GM19099 (cell line): Measurements from ENCODE around the gene PASD1.

ENCODE experiments used
- POLR2A ChIP-seq: IDR thresholded peaks from 3 replicates; pipeline ENCODE4 v1.6.1; 2011; ENCODE audit warnings: low read depth; ENCODE audit not compliant: insufficient read length; ENCODE audit errors: extremely low read depth

Gene PASD1

GRCh38 chrX:151713849-151714248, 150.4 kb downstream of the PASD1 start:
- no peak for TF ChIP-seq POLR2A

DNA sequence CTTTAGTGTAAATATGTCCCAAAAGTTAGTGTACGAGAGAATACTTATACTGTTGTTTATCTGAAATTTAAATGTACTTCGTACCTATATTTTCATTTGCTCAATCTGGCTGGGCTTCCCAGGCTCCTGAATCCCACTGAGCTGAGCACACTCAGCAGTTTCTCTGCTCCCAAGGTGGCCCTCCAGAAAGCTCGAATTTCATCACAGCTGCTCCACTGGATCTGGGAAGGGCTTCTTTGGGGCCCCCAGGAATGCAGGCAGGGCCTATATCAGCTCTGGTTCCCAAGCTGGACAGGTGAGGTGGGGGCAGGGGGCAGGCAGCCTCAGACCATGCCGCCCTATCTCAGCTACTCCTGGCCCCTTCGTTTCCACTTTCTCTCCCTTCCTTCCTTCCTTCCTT, 150.9 kb downstream of the PASD1 start:
- no peak for TF ChIP-seq POLR2A

DNA sequence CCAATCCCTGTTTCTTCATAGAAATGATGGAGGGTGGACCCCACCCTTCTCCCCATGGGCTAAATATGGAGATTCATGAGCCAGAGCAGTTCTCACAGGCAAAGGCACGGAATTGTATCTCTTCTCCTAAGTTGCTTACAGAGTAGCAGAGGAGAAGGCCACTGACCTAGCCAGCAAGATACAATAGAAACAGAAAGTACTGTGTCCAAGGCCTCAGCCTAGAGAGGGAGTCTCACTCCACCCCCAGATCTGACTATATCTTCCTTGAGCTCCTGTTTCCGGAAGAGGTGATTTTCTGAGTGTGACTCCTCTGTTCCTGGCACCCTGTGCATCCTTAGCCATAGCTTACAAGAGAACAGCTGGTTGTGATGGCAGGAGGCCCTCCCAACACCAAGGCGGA, 152.3 kb downstream of the PASD1 start, which contains the start of gene FATE1:
FATE1 (plus strand) TSS at position 284 of the 400 bp plus-strand sequence; CDS start at position 369, 85 bp downstream.
- TF ChIP-seq POLR2A = no peak

DNA sequence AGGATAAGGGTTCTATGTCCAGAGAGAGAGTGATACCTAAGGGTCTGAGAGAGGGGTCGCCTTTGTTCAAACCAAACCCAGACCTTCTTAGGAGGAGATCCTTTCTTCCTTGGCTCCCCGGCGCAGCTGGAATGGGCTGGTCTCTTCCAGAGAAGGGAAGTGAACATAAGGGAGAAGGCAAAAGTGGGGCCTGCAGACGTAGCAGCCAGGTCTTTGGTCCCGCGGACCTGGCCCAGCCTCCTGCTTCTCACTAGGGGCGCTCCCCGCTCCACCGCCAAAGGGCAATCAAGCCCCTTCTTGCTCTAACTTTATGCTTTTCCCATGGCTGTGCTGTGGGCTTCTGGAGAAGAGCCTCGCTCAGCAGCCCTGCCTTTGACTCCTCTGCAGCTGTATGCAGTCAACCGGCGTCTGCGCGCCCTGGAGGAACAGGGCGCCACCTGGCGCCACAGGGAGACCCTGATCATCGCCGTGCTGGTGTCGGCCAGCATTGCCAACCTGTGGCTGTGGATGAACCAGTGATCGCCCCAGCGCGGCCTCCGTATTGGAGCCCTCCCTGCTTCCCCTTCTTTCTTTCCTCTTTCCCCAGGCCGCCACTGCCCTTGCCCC, 158.9 kb downstream of the PASD1 start:
- TF ChIP-seq POLR2A = no peak

- TF ChIP-seq POLR2A = no peak
Measured at GRCh38 chrX:151723156-151723760, 159.8 kb downstream of the PASD1 start.

DNA sequence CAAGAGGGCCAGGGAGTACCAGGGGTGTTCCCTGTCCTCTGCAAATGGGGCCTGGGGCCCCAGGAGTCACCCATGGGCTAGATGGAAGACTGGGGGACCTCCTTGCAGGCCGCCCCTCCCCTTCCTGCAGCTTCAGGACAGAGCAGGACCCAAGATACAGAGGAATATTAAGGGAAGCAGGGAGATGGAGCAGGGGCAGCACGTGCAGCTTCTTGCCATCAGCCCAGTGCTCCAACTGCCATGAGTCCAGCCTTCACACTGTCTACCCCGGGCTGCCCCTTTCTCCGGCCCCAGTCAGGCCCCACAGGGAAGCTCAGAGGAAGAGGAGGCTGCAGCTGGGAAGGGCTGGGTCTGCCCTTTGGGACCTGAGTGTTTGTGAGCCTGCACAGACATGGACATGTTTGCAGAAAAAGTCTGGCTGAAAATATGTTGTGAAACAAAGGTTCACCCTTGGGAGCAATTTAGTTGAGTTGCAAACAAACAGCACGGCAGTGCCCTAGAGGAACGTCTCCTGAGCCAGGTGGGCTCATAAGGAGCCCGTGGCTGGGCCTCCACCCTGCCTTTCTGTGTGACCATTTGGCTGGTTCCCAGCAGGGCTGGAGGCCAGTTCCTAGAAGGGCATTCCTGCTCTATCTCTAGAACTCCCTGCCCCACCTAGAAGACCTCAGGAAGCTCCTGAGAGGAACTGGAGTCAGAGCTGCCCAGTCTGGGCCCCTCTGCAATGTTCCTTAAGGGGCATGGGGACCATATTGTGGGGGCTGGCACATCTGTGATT, 161.3 kb downstream of the PASD1 start:
- no peak for TF ChIP-seq POLR2A

DNA sequence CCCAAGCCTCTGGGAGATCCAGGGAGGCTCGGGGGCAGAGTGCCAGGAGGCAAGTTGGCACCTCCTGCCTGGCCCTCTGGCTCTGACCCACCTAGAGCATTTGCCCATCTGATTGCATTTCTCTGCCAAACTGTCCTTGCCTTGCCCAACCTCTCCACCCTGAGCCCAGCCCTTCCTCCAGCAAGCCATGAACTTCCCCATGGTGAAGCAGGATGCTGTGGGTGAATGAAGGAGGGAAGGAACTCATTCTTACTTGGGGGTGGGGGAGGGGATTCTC, 161.8 kb downstream of the PASD1 start:
- TF ChIP-seq POLR2A = no peak
